GM12873 (cell line): ENCODE results near the gene ACTA1.

Source experiments
- CTCF ChIP-seq: IDR thresholded peaks from 2 replicates; pipeline ENCODE4 v1.5.1; 2012; ENCODE audit warnings: low read depth, mild to moderate bottlenecking, moderate library complexity, low read length, control low read depth; ENCODE audit not compliant: insufficient read depth; ENCODE audit errors: missing control alignments

The ACTA1 gene

GRCh38 chr1:229412056-229412455 lies 21.8 kb downstream of the ACTA1 start:
- no peak for TF ChIP-seq CTCF

- no peak for TF ChIP-seq CTCF
These were observed 22.3 kb downstream of the ACTA1 start for GRCh38 chr1:229411434-229412055.

- TF ChIP-seq CTCF: no peak
These were observed 23.0 kb downstream of the ACTA1 start for GRCh38 chr1:229410692-229411433.

- no peak for TF ChIP-seq CTCF
These were observed 23.6 kb downstream of the ACTA1 start for GRCh38 chr1:229410370-229410691.

- no peak for TF ChIP-seq CTCF
These were observed 24.1 kb downstream of the ACTA1 start for GRCh38 chr1:229409616-229410369.

GRCh38 chr1:229408458-229409037 lies 25.3 kb downstream of the ACTA1 start:
- no peak for TF ChIP-seq CTCF
